ENCODE results near the gene LRP3. TPM values are rescaled to one million over a fixed set of nuclear protein-coding genes. Genes with fewer than 3 reads are reported as not detected.

LRP3 gene
- polyA plus RNA-seq, 1 donor from 2014 or later = 60.1 TPM

- Histone ChIP-seq H3F3A (ENCODE audit: insufficient read depth, low read length, poor library complexity, severe bottlenecking) (no peaks in the 10 kb centered on the region), H3K36me3 (ENCODE audit: insufficient read depth, low read length) (no peaks in the 10 kb centered on the region), H3K4me2 (ENCODE audit: low read length) (no peak overlapping the region), H3K27me3 (ENCODE audit: insufficient read depth, low read depth, low read length) (no peaks in the 10 kb centered on the region), H2AFZ (ENCODE audit: low read depth, low read length) (no peak overlapping the region), H3K9ac (ENCODE audit: low read length) (no peak overlapping the region), H3K9me3 (ENCODE audit: low read length) (no peaks in the 10 kb centered on the region), H3K4me3 (ENCODE audit: low read length) (no peak overlapping the region), H3K79me2 (replicated peaks; ENCODE audit: insufficient read depth, low read length) (no peaks in the 10 kb centered on the region), H4K20me1 (ENCODE audit: insufficient read depth) (no peaks in the 10 kb centered on the region), H3K9me2 (ENCODE audit: insufficient read depth, low read length) (no peaks in the 10 kb centered on the region), H3K27ac (ENCODE audit: low read length) (no peak overlapping the region)
- TF ChIP-seq EZH2 (IDR thresholded peaks at IDR 0.05; ENCODE audit: borderline replicate concordance, insufficient read depth, low read length, poor library complexity, severe bottlenecking) (no peak), CTCF (IDR thresholded peaks at IDR 0.05; ENCODE audit: poor library complexity, severe bottlenecking) (no peak), RAD21 (conservative IDR thresholded peaks at IDR 0.05) (no peak), EP300 (conservative IDR thresholded peaks at IDR 0.05; ENCODE audit: poor library complexity, severe bottlenecking) (no peak), TAF1 (IDR thresholded peaks at IDR 0.05; ENCODE audit: low read depth) (no peak), MXI1 (conservative IDR thresholded peaks at IDR 0.05; ENCODE audit: poor library complexity, severe bottlenecking) (no peak), SMC3 (conservative IDR thresholded peaks at IDR 0.05; ENCODE audit: poor library complexity) (no peak), POLR2AphosphoS5 (IDR thresholded peaks at IDR 0.05) (no peak)
- TF ChIP-seq, protein P1, sequence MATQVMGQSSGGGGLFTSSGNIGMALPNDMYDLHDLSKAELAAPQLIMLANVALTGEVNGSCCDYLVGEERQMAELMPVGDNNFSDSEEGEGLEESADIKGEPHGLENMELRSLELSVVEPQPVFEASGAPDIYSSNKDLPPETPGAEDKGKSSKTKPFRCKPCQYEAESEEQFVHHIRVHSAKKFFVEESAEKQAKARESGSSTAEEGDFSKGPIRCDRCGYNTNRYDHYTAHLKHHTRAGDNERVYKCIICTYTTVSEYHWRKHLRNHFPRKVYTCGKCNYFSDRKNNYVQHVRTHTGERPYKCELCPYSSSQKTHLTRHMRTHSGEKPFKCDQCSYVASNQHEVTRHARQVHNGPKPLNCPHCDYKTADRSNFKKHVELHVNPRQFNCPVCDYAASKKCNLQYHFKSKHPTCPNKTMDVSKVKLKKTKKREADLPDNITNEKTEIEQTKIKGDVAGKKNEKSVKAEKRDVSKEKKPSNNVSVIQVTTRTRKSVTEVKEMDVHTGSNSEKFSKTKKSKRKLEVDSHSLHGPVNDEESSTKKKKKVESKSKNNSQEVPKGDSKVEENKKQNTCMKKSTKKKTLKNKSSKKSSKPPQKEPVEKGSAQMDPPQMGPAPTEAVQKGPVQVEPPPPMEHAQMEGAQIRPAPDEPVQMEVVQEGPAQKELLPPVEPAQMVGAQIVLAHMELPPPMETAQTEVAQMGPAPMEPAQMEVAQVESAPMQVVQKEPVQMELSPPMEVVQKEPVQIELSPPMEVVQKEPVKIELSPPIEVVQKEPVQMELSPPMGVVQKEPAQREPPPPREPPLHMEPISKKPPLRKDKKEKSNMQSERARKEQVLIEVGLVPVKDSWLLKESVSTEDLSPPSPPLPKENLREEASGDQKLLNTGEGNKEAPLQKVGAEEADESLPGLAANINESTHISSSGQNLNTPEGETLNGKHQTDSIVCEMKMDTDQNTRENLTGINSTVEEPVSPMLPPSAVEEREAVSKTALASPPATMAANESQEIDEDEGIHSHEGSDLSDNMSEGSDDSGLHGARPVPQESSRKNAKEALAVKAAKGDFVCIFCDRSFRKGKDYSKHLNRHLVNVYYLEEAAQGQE (IDR thresholded peaks at IDR 0.05; ENCODE audit: borderline replicate concordance) = no peak
These were observed 52.7 kb downstream of the LRP3 start for GRCh38 chr19:33246709-33247440.

GRCh38 chr19:33247441-33247819 lies 53.3 kb downstream of the LRP3 start:
- Histone ChIP-seq H3K79me2 (replicated peaks; ENCODE audit: insufficient read depth, low read length) (no peaks in the 10 kb centered on the region), H3K9me3 (ENCODE audit: low read length) (no peaks in the 10 kb centered on the region), H3K9me2 (ENCODE audit: insufficient read depth, low read length) (no peaks in the 10 kb centered on the region), H3K27me3 (ENCODE audit: insufficient read depth, low read depth, low read length) (no peaks in the 10 kb centered on the region), H3K4me3 (ENCODE audit: low read length) (no peak overlapping the region), H3K36me3 (ENCODE audit: insufficient read depth, low read length) (no peaks in the 10 kb centered on the region), H3F3A (ENCODE audit: insufficient read depth, low read length, poor library complexity, severe bottlenecking) (no peaks in the 10 kb centered on the region), H2AFZ (ENCODE audit: low read depth, low read length) (no peak overlapping the region), H3K27ac (ENCODE audit: low read length) (no peak overlapping the region), H4K20me1 (ENCODE audit: insufficient read depth) (no peaks in the 10 kb centered on the region), H3K9ac (ENCODE audit: low read length) (no peak overlapping the region), H3K4me2 (ENCODE audit: low read length) (no peak overlapping the region)
- TF ChIP-seq SMC3 (conservative IDR thresholded peaks at IDR 0.05; ENCODE audit: poor library complexity) (no peak), MXI1 (conservative IDR thresholded peaks at IDR 0.05; ENCODE audit: poor library complexity, severe bottlenecking) (no peak), CTCF (IDR thresholded peaks at IDR 0.05; ENCODE audit: poor library complexity, severe bottlenecking) (no peak), TAF1 (IDR thresholded peaks at IDR 0.05; ENCODE audit: low read depth) (no peak), EP300 (conservative IDR thresholded peaks at IDR 0.05; ENCODE audit: poor library complexity, severe bottlenecking) (no peak), RAD21 (conservative IDR thresholded peaks at IDR 0.05) (no peak), POLR2AphosphoS5 (IDR thresholded peaks at IDR 0.05) (no peak)
- TF ChIP-seq, protein P1 (IDR thresholded peaks at IDR 0.05; ENCODE audit: borderline replicate concordance) = no peak

All from neural cell (in vitro differentiated cells).